Large intestine (tissue), 3 donors: Measurements from ENCODE around the gene CD200. TPM values are rescaled to one million over a fixed set of nuclear protein-coding genes. Genes with fewer than 3 reads are reported as not detected.
"Not testable (repeated sequence)": the region's sequence is repeated elsewhere in the genome, so short reads cannot be mapped to it uniquely, and the experiment has no call there.

Source experiments
- DNase-seq, 2 donors: peaks; one replicate each; pipeline versions ENCODE4 v3.0.0 to v3.0.0-alpha.2; 2013
- H3K27ac ChIP-seq: one replicate; pipeline ENCODE4 v1.5.1; 2013; ENCODE audit warnings: low read length
- H3K27me3 ChIP-seq: 2 replicates; pipeline ENCODE4 v1.6.1; 2013; ENCODE audit warnings: low read length; ENCODE audit not compliant: control insufficient read depth, insufficient read depth
- H3K36me3 ChIP-seq: 2 replicates; pipeline ENCODE4 v1.6.1; 2013; ENCODE audit warnings: low read length; ENCODE audit not compliant: control insufficient read depth, insufficient read depth
- H3K4me1 ChIP-seq: one replicate; pipeline ENCODE4 v1.6.1; 2013; ENCODE audit warnings: low read length; ENCODE audit not compliant: control insufficient read depth, insufficient read depth
- H3K4me3 ChIP-seq: one replicate; pipeline ENCODE4 v1.5.1; 2013; ENCODE audit warnings: low read length
- H3K9me3 ChIP-seq: one replicate; pipeline ENCODE4 v1.6.1; 2013; ENCODE audit warnings: mild to moderate bottlenecking, low read depth, low read length, moderate library complexity; ENCODE audit not compliant: control insufficient read depth
- WGBS: methylation state at CpG from one replicate; pipeline ENCODE4 v1.1.5; 2013; ENCODE audit warnings: low lambda C conversion rate; ENCODE audit not compliant: insufficient coverage; 5-methylcytosine and 5-hydroxymethylcytosine counted together
- polyA plus RNA-seq: library from polyadenylated mRNA; unstranded; fragments of 120-200 nt; gene quantifications from one replicate; pipeline ENCODE4 v1.2.1, GENCODE V29; 2013

Gene CD200
- polyA plus RNA-seq, 1 donor, result 21.8 TPM

DNA sequence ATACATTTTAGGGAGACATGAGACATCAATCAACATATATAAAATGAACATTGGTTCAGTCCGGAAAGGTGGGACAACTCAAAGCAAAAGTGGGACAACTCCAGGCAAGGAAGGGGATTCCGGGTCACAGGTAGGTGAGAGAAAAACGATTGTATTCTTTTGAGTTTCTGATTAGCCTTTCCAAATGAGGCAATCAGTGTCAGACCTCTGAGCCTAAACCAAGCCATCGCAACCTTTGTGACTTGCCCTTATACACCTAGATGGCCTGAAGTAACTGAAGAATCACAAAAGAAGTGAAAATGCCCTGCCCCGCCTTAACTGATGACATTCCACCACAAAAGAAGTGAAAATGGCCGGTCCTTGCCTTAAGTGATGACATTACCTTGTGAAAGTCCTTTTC is 66.6 kb downstream of the CD200 start:
- H3K27ac ChIP-seq, H3K4me3 ChIP-seq, H3K9me3 ChIP-seq, H3K27me3 ChIP-seq, DNase-seq, H3K4me1 ChIP-seq, H3K36me3 ChIP-seq: not testable (repeated sequence)
- WGBS, result 100% methylated on average over 1 of the region's 6 CpGs

DNA sequence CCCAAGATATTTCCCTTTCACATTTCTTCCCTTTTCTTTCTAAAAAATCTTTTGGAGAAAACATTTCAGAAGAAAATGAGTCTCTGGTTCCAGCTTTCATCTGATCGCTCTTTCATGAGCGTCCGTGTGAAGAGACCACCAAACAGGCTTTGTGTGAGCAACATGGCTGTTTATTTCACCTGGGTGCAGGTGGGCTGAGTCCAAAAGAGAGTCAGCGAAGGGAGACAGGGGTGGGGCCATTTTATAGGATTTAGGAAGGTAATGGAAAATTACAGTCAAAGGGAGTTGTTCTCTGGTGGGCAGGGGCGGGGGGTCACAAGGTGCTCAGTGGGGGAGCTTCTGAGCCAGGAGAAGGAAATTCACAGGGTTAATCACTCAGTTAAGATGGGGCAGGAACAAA is 67.4 kb downstream of the CD200 start:
- H3K4me3 ChIP-seq, H3K27me3 ChIP-seq, H3K27ac ChIP-seq, H3K36me3 ChIP-seq, H3K4me1 ChIP-seq, DNase-seq, H3K9me3 ChIP-seq: not testable (repeated sequence)
- no CpG with 5 or more reads among the region's 5 CpGs for WGBS

DNA sequence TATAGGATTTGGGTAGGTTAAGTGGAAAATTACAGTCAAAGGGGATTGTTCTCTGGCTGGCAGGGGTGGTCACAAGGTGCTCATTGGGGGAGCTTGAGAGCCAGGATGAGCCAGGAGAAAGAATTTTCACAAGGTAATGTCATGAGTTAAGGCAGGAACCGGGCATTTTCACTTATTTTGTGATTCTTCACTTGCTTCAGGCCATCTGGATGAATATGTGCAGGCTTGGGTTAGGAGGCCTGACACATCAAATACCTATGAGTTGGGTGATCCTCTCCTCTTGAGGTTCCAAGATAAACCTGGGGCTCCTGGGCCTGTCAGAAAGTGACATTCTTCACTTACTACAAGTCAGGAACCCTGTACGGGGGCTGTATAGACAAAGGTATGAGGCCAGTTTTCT is 68.7 kb downstream of the CD200 start:
- Histone ChIP-seq H3K9me3 (no peaks in the 10 kb centered on the region), H3K27me3 (no peaks in the 10 kb centered on the region), H3K36me3 (no peaks in the 10 kb centered on the region), H3K27ac (no peak overlapping the region), H3K4me1 (peaks cover 5% of the 10 kb centered on the region), H3K4me3 (no peak overlapping the region)
- WGBS, result 83% methylated on average over 1 of the region's 2 CpGs
- DNase-seq, result no peak

DNA sequence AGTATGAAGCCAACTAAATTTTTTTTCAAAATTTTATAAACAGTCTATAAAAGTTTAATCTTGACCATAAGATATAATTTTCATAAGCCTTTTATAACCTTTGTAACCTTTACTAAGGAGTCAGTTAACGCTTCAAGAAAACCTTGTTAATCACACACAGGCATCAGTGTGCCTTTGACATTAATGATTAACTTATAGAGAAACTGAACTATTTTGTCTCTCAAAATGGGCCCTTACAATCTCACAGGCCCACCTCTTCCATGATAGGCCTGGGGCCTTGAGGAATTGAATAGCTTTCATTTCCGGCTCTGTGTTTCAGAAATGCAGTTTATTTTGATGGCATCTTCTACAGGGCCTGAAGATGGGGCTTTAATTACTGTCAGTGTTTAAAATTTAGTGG is 70.1 kb downstream of the CD200 start:
- Histone ChIP-seq H3K36me3 (no peaks in the 10 kb centered on the region), H3K27me3 (no peaks in the 10 kb centered on the region), H3K27ac (no peak overlapping the region), H3K4me3 (no peak overlapping the region), H3K4me1 (peaks cover 13% of the 10 kb centered on the region), H3K9me3 (no peaks in the 10 kb centered on the region)
- no CpG with 5 or more reads among the region's 2 CpGs for WGBS
- DNase-seq, result peak in 1 of 2 donors; percentile 24

DNA sequence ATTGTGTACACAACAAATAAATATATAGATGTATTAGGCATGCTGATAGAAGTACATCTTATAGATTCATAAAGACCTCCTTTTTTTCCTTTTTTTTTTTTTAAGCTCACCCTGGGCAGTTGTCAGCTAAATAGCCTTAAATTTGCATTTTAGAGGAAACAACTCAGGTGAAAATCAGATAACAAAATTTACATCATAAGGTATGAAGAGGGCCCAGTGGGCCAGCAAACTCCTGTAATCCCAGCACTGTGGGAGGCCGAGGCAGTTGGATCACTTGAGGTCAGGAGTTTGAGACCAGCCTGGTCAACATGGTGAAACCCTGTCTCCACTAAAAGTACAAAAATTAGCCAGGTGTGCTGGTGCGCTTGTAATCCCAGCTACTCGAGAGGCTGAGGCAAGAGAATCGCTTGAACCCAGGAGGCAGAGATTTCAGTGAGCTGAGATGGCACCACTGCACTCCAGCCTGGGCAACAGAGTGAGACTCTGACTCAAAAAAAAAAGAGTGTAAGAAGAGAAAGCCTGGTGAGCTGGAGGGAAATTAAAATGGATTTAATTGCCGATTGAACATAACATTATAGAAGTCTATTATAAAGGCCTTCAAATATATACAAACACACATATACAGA is 72.1 kb downstream of the CD200 start:
- peaks cover 18% of the 10 kb centered on the region for H3K4me1 ChIP-seq
- not testable (repeated sequence) for H3K4me3 ChIP-seq, H3K36me3 ChIP-seq, H3K27ac ChIP-seq, H3K9me3 ChIP-seq, DNase-seq, H3K27me3 ChIP-seq
- WGBS, result no CpG with 5 or more reads among the region's 5 CpGs

DNA sequence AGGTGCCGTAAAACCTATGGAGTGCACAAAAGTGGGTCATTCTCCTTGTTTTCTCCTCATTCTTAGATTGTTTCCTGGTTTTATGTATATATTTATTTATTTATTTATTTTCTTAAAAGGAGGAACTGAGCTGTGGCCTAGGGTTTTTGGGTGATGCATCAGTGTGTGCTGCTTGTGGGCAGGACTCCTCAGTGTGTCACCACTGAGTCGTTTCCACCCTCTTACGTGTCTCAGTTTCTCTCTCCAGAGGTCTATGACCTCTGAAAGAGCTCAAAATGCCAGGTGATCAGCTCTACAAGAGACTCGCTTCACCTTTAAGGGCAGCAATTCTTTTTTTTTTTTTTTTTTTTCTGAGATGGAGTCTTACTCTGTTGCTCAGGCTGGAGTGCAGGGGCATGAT is 72.9 kb downstream of the CD200 start:
- H3K27me3 ChIP-seq, result no peaks in the 10 kb centered on the region
- WGBS, result no CpG with 5 or more reads among the region's 4 CpGs
- H3K36me3 ChIP-seq, result no peaks in the 10 kb centered on the region
- no peak overlapping the region for H3K4me3 ChIP-seq
- peaks cover 18% of the 10 kb centered on the region for H3K4me1 ChIP-seq
- DNase-seq, result no peak
- no peaks in the 10 kb centered on the region for H3K9me3 ChIP-seq
- no peak overlapping the region for H3K27ac ChIP-seq

DNA sequence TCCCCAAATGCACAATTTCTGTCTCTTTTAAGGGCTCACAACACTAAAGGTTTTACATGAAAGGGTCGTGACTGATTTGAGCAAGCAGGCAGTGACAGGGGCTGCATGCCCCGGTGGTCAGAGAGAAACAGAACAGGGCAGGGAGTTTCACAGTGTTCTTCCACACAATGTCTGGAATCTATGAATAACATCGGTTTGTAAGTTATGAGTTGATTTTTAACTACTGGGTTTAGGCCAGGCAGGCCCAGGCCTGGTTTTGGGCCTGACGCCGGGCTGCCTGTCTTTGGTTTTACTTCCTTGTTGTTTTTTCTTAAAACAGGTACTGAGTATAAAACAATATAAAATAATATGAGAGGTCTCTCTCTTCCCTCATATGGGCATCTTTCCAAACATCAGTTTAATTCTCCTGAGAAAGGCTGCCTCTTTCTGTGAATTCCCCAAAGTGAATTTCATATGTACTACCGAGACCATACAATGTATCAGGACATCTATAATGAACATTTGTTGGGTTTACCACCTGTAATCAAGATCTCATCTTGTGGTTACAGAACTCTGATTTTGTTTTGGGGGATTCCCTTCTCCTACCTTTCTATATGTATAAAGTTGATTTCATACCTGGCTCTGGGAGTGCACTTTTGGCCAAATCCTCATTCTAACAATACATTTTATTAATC is 74.4 kb downstream of the CD200 start:
- H3K36me3 ChIP-seq, result no peaks in the 10 kb centered on the region
- WGBS, result 88% methylated on average over 1 of the region's 6 CpGs
- H3K4me1 ChIP-seq, result peaks cover 18% of the 10 kb centered on the region
- H3K9me3 ChIP-seq, result no peaks in the 10 kb centered on the region
- no peak overlapping the region for H3K27ac ChIP-seq
- no peak for DNase-seq
- H3K27me3 ChIP-seq, result no peaks in the 10 kb centered on the region
- no peak overlapping the region for H3K4me3 ChIP-seq

DNA sequence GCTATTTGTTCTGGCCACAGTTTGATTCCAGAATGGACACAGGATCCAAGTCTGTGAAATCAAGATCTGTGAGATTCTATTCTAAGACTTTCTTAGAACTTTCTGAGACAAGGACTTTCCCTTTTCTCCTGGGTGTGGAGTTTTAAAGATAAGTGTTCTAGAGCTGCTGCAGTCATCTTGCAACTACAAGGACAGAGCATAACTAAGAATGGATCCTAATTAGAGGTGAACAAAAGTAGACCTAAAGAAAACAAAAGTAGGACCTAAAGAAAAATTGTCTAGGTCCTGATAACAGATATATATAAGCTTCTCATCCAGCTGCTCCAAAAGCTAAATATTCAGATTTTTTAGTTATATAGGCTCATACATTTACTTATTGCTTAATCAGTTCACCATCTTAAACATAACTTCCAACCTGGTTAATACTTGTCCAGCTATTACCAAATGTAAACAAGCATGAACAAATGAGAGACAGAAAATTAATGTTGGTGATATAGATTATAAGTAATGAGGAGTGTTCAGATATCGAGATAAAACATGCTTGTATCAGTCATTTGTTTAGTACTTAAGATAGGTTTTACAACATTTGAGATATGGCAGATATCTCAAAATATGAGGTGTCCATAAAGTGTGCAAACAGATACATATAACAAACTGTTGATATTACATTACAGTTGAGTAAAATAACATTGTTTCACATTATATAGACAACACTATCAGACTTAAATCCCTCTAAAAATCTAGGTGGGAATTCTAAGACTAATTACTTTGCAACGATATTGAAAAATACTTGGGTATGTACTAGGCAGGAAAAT is 75.1 kb downstream of the CD200 start:
- 10% methylated on average over 2 of the region's 2 CpGs for WGBS
- peak in 1 of 2 donors; percentile 37 for DNase-seq
- Histone ChIP-seq H3K27ac (peak overlapping the region; percentile 39), H3K27me3 (no peaks in the 10 kb centered on the region), H3K4me3 (no peak overlapping the region), H3K36me3 (no peaks in the 10 kb centered on the region), H3K9me3 (no peaks in the 10 kb centered on the region), H3K4me1 (peaks cover 15% of the 10 kb centered on the region)

DNA sequence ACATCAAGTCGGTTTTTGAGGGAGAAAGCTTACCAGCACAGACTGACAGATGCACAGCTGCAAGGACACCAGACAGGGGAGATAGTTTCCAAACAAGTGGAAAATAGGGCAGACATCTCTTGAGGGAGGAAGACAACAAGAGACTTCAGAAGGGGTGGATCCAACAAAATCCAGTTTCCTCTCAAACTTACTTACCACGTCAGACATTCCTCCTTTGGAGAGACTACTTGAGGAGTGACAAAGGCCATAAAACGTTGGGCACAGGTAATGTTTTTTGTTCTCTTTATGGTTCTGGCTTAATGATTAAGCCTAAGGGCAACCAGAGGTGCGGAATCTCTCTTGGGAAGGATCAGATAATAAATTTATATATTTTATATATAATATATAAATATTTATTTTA is 76.1 kb downstream of the CD200 start:
- Histone ChIP-seq H3K36me3 (no peaks in the 10 kb centered on the region), H3K4me1 (peaks cover 15% of the 10 kb centered on the region), H3K27me3 (no peaks in the 10 kb centered on the region), H3K27ac (peak overlapping the region; percentile 39), H3K9me3 (no peaks in the 10 kb centered on the region), H3K4me3 (no peak overlapping the region)
- peak; percentile 43 to 84 for DNase-seq
- 20% methylated on average over 1 of the region's 4 CpGs for WGBS

DNA sequence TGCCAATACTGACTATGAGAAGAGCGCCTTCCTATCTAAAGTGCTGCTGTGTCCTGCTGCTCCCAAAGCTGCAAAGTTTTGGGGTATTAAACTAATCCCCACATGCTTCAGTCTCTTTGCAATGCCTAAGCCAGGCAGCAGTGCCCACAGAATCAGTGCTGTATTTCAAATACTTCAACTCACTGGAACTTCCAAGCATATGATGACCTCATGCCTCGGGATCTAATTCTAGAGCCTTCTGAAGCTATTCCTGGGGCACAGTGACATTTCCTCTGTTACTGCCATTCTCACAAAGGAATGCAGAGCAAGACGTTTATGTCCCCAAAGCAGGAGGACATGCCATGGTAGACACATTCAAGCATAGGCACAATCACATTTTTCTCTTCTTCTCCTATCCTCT is 78.5 kb downstream of the CD200 start:
- Histone ChIP-seq H3K27ac (no peak overlapping the region), H3K9me3 (no peaks in the 10 kb centered on the region), H3K4me3 (no peak overlapping the region), H3K36me3 (no peaks in the 10 kb centered on the region), H3K4me1 (peaks cover 13% of the 10 kb centered on the region), H3K27me3 (no peaks in the 10 kb centered on the region)
- WGBS, result no CpG with 5 or more reads among the region's 3 CpGs
- DNase-seq, result no peak
